Activated CD4-positive, CD25-positive, alpha-beta regulatory T cell treated with anti-CD3 and anti-CD28 coated beads, Interleukin-2, amount 50 U/mL, for 16 hours (primary cell): ENCODE results near the gene PACSIN3.

Source experiments
- DNase-seq: peaks from one replicate; pipeline ENCODE4 v3.0.0-alpha.2; 2020; ENCODE audit warnings: low read depth, low spot score

PACSIN3 gene

GRCh38 chr11:47176328-47177228, 9.7 kb downstream of the PACSIN3 start, which contains the start of gene ARFGAP2:
TSS of gene ARFGAP2 (minus strand) at chr11:47176879. CDS start at chr11:47176853, 26 bp downstream.
- DNase-seq: peak; percentile 92

GRCh38 chr11:47175746-47176327, 10.4 kb downstream of the PACSIN3 start:
- DNase-seq: no peak

- DNase-seq: no peak
Measured at GRCh38 chr11:47172740-47173336, 13.4 kb downstream of the PACSIN3 start.

- no peak for DNase-seq
Measured at GRCh38 chr11:47171856-47172255, 14.4 kb downstream of the PACSIN3 start.

GRCh38 chr11:47171061-47171838, 15.0 kb downstream of the PACSIN3 start:
- DNase-seq: no peak

- no peak for DNase-seq
Measured at GRCh38 chr11:47166368-47166767, 19.9 kb downstream of the PACSIN3 start.

- no peak for DNase-seq
Measured at GRCh38 chr11:47165253-47165840, 20.9 kb downstream of the PACSIN3 start.

GRCh38 chr11:47164321-47164720, 21.9 kb downstream of the PACSIN3 start:
- no peak for DNase-seq

- DNase-seq: no peak
Measured at GRCh38 chr11:47163898-47164297, 22.3 kb downstream of the PACSIN3 start.

- DNase-seq: no peak
Measured at GRCh38 chr11:47163193-47163592, 23.0 kb downstream of the PACSIN3 start.

- DNase-seq: no peak
Measured at GRCh38 chr11:47162426-47162825, 23.8 kb downstream of the PACSIN3 start.

GRCh38 chr11:47161890-47162289, 24.3 kb downstream of the PACSIN3 start:
- DNase-seq: no peak

- DNase-seq: no peak
Measured at GRCh38 chr11:47161134-47161854, 24.9 kb downstream of the PACSIN3 start.

- DNase-seq: no peak
Measured at GRCh38 chr11:47160753-47161133, 25.5 kb downstream of the PACSIN3 start.

GRCh38 chr11:47158242-47158641, 28.0 kb downstream of the PACSIN3 start:
- DNase-seq: no peak

- DNase-seq: no peak
Measured at GRCh38 chr11:47157805-47158204, 28.4 kb downstream of the PACSIN3 start.

GRCh38 chr11:47156951-47157350, 29.3 kb downstream of the PACSIN3 start:
- DNase-seq: no peak

- DNase-seq: no peak
Measured at GRCh38 chr11:47156333-47156732, 29.9 kb downstream of the PACSIN3 start.

GRCh38 chr11:47155879-47156278, 30.4 kb downstream of the PACSIN3 start:
- no peak for DNase-seq

GRCh38 chr11:47154616-47155570, 31.3 kb downstream of the PACSIN3 start:
- no peak for DNase-seq
